B cell (primary cell): Measurements from ENCODE around the gene PTPRM.

Source experiments
- CTCF ChIP-seq: fragments of 200-600 bp; IDR thresholded peaks from one replicate; pipeline ENCODE4 v1.8.0; 2022; ENCODE audit warnings: antibody characterized with exemption, mild to moderate bottlenecking
- EZH2 ChIP-seq: IDR thresholded peaks from 2 replicates; pipeline ENCODE4 v1.6.1; 2012; ENCODE audit warnings: borderline replicate concordance, low read depth, mild to moderate bottlenecking, moderate library complexity, low read length; ENCODE audit not compliant: insufficient read depth, poor library complexity, severe bottlenecking

- TF ChIP-seq CTCF (no peak), EZH2 (no peak)
Observed at GRCh38 chr18:8358033-8358765, 791.1 kb downstream of the PTPRM start.
